NCI-H345 (cell line): ENCODE results near the gene DNAH6.
"Not testable (repeated sequence)": the region's sequence is repeated elsewhere in the genome, so short reads cannot be mapped to it uniquely, and the experiment has no call there.

Source experiments
- DNase-seq: peaks from one replicate; lab custom pipeline; 2025; lab: John Stamatoyannopoulos, UW

Gene DNAH6, protein sequence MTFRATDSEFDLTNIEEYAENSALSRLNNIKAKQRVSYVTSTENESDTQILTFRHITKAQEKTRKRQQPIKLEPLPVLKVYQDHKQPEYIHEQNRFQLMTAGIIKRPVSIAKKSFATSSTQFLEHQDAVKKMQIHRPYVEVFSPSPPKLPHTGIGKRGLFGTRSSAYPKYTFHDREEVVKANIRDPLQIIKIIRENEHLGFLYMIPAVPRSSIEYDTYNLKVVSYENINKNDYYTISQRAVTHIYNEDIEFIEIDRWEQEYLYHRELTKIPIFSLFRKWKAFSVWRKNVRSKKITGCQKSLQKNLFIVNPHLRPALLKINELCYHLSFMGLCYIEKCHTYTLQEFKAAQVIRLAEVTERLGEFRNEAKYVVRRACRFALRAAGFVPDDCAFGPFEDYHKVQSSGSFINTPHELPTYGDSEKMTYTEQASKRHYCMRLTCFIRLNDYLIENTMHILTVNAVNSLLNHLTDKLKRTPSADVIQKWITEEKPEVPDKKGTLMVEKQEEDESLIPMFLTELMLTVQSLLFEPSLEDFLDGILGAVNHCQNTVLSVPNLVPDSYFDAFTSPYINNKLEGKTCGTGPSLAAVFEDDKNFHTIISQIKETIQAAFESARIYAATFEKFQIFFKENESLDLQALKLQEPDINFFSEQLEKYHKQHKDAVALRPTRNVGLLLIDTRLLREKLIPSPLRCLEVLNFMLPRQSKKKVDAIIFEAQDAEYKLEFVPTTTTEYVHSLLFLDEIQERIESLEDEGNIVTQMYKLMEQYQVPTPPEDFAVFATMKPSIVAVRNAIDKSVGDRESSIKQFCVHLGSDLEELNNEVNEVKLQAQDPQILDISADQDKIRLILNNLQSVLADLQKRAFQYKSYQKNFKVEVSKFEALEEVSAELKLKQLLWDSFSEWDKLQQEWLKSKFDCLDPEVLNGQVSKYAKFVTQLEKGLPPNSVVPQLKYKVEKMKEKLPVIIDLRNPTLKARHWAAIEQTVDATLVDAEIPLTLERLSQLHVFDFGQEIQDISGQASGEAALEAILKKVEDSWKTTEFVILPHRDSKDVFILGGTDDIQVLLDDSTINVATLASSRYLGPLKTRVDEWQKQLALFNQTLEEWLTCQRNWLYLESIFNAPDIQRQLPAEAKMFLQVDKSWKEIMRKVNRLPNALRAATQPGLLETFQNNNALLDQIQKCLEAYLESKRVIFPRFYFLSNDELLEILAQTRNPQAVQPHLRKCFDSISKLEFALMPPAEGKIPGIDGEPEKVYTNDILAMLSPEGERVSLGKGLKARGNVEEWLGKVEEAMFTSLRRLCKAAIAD (N-terminal part only)

DNA sequence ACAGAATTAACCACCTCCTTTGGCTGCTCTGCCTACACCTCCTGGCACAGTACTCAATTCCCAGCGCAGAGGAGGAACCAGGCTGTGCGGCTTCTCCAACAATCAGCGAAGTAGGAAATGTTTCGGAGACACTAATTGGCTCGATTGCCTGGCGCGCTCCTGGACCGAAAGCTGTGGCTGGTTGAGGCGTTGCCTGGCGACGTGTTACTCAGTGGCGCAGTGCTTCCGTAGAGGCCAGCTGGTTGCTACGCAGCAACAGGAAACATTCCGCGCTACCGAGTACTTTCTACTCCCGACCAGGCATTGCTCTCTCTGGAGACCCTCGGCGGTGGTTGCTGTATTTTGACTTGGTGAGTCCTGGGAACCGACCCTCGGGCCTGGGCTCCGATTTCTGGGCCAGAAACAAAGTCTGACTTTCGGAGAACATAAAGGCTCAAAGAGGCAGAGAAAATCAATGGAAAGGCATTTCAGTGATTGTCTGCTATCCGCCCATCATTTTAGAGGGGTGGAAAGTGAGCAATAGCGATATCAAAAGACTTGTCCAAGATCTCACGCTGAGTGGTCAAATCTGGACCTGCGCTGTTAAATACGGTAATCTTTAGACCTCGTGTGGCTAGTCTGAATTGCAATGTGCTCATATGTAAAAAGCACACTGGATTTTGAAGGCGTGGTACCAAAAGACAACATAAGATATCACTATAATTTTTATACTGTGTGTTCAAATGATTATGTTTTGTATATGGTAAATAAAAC lies at the start of gene DNAH6:
TSS of gene DNAH6 (plus strand) at position 265 of the 753 bp plus-strand sequence. CDS start 1,329 bp downstream, outside the sequence.
- DNase-seq = peak; percentile 96

DNA sequence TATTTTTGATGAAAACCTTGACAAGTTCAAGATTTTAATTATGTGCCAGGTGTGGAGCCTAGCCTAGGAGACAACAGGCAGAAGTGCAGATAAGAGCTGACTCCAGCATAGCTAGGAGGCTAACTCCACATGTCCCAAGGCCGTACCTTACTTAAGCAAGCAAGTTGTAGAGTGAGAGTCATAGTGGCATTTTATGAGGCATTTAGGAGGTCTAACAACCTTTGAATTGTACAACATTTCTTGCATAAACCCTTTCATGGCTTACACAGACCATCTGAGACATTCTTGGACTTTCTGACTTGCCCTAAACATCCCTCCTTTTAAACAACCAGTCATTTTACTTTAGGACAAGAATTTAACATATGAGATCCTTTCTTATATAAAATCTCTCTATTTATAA lies 48.9 kb upstream of the DNAH6 start:
- no peak for DNase-seq

DNA sequence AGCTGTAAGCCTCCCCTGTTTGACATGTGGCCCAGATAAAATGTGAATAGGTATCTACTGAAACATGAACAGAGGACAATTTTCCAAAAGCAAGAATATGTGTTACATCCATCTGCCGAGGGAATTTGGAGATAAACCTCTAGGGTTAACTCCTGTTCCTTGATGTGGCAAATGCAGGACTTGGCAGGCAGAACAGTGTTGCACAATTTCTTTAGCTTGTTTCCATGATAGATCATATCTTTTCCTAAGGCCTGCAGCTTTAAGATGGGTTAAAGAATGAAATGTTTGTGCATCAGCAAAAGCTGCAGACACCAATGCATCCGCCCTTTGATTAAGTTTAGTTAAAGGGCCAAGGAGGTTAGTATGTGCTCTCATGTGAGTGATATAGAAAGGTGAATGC lies 43.9 kb upstream of the DNAH6 start:
- not testable (repeated sequence) for DNase-seq

DNA sequence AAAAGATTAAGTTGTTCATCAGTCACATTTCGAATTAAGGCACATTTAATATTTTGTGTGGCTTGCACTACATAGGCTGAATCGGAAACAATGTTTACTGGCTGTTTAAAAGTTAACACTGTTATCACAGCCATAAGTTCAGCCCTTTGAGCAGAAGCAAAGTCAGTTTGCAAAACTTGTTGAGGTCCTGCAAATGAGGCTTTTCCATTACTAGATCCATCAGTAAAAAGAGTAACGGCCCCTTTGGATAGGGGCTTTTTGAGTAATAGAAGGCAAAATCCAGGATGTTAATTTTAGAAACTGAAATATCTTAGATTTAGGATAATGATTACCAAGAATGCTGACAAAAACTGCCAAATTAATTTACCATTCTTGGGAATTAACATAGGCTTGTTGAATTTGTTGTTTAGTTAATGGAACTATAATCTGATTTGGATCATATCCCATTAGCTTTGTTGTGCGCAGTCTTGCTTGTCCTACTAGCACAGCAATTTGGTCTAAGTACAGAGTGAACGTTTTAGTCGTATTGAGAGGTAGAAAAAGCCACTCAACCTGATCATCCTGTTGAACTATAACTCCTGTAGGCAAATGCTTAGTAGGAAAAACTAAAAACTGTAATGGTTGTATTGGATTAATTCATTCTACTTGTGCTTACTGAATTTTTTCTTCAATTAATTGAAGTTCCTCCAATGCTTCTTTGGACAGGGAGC lies 43.3 kb upstream of the DNAH6 start:
- DNase-seq = no peak

DNA sequence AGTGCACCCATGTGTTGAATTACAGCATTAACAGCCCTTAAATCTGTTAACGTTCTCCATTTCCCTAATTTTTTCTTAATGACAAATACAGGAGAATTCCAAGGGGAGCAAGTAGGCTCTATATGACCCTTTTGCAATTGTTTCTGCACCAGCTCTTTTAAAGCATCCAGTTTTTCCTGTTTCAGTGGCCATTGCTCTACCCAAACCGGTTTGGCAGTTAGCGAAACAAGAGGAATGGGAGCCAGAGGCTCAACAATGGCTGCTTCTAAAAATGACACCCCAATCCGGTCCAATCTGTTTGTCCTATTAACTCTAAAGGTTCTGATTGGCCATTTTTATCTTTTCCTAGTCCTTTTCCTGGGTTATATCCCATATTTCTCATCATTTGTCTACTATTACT lies 42.1 kb upstream of the DNAH6 start:
- DNase-seq = no peak

DNA sequence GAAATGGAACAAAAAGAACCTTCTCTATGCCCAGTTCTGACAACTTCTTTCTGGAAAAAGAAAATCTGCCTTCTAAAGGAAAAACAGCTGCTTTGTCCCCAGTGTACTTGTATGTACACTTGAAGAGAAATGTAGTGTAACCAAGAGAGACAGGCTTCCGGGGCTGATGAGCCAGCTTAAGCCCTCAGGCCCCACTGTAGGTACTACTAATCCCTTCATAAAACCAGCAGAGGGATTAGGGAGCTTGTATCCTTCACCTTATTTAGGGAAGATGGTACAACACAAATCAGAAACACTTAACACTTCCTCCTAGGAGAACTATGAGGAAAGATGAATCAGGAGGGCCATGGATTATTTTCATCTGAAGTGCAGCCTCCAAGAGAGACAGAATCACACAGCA lies 38.4 kb upstream of the DNAH6 start:
- no peak for DNase-seq

DNA sequence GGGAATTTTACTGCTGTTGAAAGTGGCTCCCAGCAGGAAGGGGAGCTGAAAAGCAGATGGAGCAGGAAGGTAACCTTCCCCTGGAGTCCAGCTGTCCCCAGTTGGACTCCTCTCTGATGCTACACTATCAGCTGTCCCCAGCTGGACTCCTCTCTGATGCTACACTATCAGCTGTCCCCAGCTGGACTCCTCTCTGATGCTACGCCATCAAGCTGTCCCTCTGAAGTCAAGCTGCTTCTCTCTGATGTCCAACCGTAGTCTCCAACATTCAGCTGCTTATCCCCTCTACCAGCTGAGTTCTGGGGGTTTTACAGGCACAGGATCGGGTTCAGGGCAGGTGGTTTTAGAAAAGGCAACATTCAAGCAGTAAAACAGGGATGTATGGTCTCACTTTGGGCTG lies 37.4 kb upstream of the DNAH6 start:
- no peak for DNase-seq

DNA sequence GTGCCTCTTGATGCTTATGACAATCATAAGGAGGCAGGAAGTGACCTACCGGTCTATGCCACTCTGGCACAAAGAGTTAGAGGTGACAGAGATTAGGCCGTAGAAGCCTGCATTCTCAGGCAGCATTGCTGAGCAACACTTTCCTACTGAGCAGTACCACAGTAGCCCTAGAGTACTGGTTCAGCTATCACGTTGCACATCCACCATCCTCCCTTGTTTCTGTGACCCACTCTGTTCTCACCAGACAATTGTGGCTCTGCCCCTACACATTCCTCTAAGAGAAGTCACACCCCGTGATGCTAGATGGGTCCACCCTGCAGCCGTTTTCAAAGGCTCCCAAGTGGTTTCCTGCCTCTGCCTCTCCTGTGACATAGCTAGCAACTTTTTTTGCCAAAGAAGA lies 34.6 kb upstream of the DNAH6 start:
- DNase-seq = no peak

DNA sequence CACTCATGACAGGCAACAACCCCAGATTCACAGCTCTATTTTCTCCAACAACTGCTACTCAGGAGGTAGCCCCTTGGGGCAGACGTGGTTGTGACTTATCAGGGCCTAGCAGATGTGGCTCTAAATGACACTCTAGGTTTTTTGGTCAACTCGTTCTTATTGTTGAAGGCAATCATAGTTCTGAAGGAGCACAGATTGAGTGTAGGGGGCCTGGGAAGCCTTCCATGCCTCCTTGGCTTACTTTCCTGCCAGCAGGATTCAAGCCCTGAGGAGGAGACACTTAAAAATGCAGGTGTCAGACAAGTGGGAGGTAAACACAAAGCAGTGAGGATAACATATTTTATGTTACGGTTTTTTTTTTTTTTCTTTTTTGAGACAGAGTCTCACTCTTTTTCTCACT lies 33.7 kb upstream of the DNAH6 start:
- DNase-seq = no peak

DNA sequence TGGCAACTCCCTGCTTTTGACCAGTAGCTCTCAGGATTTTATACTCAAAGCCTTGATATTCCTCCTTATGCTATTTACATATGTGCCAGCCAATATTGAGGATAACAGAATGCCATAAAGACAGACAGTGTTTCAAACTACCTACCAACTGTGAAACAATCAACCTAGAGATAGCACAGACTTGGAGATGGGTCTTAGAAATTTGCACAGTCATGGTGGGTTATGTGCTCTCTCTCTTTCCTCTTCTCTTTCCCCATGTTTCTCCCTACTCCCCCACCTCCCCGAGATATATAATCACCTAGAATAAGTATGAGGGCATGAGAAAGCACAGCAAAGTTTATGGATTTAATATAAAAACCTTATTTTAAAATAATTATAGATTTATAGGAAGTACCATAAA lies 33.0 kb upstream of the DNAH6 start:
- no peak for DNase-seq

DNA sequence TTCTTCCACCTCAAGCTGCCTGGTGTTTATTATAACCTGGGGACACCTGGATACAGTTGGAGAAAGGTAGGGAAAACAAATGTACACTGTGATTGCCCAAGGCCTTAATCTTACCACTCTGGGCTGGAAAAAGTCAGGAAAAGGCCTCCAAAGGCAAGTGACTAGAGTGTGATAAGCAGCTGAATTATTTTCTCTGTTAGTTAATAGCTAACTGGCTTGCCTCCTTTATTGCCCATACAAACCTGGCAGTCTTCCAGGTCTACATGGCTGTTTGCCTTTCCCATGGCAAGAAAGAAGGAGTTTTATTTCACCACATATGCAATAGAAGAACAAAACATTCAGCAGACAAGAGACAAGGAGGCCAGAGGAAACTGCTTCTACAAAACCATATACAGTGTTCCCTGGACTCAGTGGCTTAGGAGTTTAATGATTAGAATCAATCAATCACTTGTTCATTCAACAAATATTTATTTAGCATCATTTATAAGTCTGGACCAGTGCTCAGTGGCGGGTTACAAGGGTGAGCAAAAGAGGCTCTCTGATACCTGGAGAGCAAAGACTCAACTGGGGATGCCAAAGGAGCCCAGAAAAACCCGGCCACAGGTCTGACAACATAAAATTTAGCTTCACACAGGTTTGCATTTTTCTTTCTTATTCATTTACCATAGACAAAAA lies 29.7 kb upstream of the DNAH6 start:
- DNase-seq = peak; percentile 78

DNA sequence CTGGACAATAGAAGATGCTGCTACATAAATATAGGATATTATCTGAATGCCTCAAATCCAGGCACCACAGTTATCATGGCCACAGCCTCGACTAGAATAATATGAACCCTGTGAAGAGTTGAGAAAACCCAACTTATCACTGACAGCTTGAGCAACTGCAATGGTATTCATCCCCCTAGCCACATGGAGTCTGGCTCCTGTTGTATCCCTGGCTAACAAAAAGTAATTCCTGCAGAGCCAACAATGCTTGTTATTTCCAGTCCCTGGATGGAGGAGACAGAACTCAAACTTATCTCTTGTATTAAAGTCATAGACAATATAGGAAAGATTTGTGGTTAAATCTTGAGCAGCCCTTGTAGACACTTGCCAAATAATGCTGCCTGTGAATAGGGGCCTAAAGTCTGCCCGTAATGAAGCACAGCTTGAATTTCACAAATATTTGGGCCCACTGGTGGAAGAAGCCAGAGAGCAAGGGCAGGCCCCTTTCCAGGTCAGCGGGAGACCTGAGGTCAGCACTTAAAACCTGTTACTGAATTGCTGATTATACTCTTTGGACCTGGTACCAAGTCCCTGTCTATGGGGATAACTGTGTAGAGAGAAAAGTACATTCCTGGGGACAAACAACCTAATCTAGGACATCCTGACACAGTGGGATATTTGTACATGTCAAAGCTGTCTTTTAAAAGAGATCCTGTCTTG lies 28.9 kb upstream of the DNAH6 start:
- DNase-seq = no peak

DNA sequence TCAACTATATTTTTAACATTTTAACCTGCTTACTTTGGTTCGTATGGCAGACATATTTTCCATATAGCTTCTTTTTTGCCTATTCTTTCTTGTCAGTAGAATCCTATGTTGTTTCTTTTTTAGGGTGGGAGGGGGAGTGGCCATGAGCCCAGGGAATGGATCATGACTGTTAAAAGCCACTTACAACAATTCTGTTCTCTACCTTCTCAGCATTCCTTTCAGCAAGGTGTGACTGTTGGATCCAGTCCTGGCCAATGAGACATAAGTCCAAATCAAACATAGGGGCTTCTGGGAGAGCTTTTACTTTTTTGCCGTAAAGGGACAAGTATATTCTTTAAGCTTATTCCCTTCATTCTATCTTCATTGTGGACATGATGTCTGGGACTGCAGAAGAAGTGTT lies 25.0 kb upstream of the DNAH6 start:
- DNase-seq = no peak

DNA sequence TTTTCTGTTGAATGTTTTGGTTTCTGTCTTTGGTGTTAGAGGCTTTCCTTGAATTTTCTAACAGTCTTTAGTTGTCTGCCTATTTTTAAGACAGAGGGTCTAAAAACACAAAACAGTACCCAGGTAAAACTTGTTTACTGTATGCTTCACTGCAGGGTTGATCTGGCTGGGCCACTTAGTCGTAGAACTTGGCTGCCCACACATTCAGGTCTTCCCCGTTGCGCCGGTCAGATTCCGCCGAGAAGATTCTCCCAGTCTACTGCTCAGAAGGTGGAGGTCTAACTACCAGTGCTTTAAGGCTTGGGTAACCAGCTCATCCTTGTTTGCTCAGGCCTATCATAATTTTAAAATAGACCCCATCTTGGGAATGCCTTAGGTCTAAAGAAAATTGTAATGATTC lies 24.6 kb upstream of the DNAH6 start:
- no peak for DNase-seq

DNA sequence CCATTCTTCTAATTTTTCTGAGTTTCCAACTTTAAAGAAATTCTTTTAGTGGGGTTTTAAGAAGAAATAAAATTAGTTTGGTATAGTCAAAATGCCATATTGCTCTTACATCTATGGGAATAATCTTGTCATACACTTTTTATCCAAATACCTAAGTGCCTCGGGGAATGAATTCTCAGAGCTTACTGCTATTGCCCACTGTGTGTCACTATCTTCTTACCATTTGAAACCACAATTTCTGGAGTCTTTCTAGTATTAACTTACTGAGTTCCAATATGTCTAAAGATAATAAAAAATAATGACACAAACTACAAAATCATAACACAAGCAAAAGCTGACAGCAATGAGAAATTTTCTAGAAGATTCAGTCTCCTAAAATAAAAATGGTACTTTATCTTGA lies 23.7 kb upstream of the DNAH6 start:
- no peak for DNase-seq

DNA sequence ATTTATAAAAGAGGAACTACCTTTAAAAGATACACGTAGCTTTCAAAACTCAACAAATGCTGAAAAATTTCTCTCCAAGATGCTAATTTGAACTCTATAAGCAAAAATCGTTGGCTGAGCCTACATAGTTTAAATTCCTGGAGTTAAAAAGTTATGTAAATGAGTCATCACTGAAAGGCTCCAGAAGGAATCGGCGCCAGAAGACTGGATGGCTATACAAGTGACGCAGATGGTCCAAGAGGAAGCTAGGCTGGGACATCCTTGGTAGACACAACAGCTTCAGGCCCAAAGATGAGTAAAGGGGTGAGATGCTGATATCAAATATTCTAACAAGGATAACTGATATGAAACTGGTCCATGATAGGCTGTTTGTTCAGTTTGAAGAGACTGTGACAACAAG lies 22.8 kb upstream of the DNAH6 start:
- no peak for DNase-seq

DNA sequence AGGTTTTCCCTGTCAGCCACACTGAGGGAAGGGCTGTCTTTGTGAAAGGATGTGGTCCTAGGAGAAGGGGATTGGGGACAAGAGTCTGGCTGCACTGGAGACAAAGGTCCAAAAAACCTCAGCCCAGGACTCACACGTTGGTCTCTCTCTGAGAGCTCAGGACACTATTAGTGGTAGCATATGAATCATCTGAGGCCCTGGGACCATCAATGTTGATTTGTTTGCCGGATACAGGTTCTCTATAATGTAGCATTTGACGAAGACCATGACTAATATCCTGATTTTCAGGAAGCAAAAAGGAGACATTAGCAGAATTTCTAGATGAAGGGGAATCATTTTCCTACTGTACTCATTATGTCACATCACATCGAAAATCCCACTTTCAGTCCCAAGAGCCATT lies 22.2 kb upstream of the DNAH6 start:
- DNase-seq = no peak

DNA sequence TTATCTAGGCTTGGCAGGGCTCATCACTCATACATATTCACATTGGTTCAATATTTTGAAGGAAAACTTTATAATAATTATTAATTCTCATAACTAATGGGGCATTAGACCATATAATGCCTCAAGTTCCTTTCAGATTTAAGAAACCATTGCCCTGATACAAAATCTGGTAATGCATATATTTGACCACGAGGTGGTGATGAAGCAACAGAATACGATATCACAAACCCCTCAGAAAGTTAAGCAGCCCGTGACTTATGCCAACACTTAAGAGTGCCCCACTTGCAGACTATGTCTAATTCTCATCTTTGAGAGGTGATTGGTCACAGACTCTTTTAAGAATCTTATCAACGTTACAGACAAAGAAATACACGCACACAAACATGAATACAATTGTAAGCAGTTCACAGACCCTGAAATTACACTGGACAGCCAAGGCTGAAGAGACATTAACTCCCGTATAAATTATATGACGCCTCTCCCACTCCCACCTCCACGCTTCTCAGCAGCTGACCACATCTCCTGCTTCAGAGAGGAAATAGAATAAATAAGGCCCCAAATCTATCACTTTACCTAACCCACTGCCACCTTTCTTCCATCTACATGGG lies 20.7 kb upstream of the DNAH6 start:
- peak; percentile 48 for DNase-seq

DNA sequence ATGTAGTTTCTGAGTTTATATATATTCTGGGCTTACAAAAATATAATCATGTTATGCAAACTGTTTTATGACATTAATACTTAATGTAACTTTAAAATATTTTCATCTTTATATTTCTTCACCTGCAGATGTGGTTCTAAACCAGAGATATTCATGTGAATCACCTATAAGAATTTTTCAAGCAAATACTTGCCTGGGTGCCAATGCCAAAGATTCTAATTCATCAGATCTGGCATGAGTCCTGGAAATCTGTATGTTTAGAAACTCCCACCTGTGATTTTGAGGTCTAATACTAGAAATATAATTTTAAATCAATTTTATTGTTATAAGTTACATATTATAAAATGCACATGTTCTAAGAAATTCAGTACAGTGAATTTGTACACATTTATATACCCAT lies 19.9 kb upstream of the DNAH6 start:
- no peak for DNase-seq
